Gastroesophageal sphincter (tissue), 4 donors: ENCODE measurements around the gene SLC43A2. TPM values are rescaled to one million over a fixed set of nuclear protein-coding genes. Genes with fewer than 3 reads are reported as not detected.

Experiments
- ATAC-seq: fragments of 150-250 bp; one replicate; pipeline ENCODE4 v1.9.1; 2016; ENCODE audit warnings: mild to moderate bottlenecking, moderate library complexity
- H3K27ac ChIP-seq, 4 donors: fragments of 200-600 bp; sonication (generic) in 3 of 4; 1 replicate in 3 of 4; 2 replicates in 1 of 4; pipeline ENCODE4 v1.5.1; 2016 to 2019
- H3K27me3 ChIP-seq: fragments of 200-600 bp; sonication (generic); one replicate; pipeline ENCODE4 v1.5.1; 2019
- H3K36me3 ChIP-seq, 2 donors: fragments of 200-600 bp; sonication (generic); one replicate each; pipeline ENCODE4 v1.5.1; 2019; ENCODE audit warnings: control low read depth in 1 of 2
- H3K4me1 ChIP-seq, 3 donors: fragments of 200-600 bp; sonication (generic); 1 replicate in 2 of 3; 2 replicates in 1 of 3; pipeline ENCODE4 v1.5.1; 2016 to 2019; ENCODE audit warnings: control low read depth in 2 of 3
- H3K4me3 ChIP-seq, 2 donors: fragments of 200-600 bp; sonication (generic); one replicate each; pipeline ENCODE4 v1.5.1; 2019; ENCODE audit warnings: mild to moderate bottlenecking in 1 of 2, moderate library complexity in 1 of 2
- H3K9me3 ChIP-seq, 3 donors: fragments of 200-600 bp; sonication (generic); one replicate each; pipeline ENCODE4 v1.5.1; 2017 to 2019; ENCODE audit warnings: control low read depth in 2 of 3
- CTCF ChIP-seq, 4 experiments: fragments of 200-600 bp in 2 of 4; fragments of 450-650 bp in 2 of 4; sonication (generic) in 1 of 4; IDR thresholded peaks; one replicate each; pipeline ENCODE4 v1.5.1; 2017 to 2019; ENCODE audit warnings: antibody characterized with exemption in 4 of 4, mild to moderate bottlenecking in 2 of 4, moderate library complexity in 2 of 4
- EP300 ChIP-seq: sonication (generic); formaldehyde crosslinking; IDR thresholded peaks from one replicate; pipeline ENCODE4 v1.6.1; 2017; ENCODE audit warnings: antibody characterized with exemption, mild to moderate bottlenecking
- POLR2A ChIP-seq, 2 donors: fragments of 450-650 bp; IDR thresholded peaks; one replicate each; pipeline ENCODE4 v1.6.1; 2017; ENCODE audit warnings: antibody characterized with exemption in 2 of 2, mild to moderate bottlenecking in 2 of 2, moderate library complexity in 1 of 2
- POLR2AphosphoS5 ChIP-seq: sonication (generic); formaldehyde crosslinking; IDR thresholded peaks from one replicate; pipeline ENCODE4 v1.6.1; 2017; ENCODE audit warnings: antibody characterized with exemption
- WGBS, 2 donors: methylation state at CpG; one replicate each; pipeline ENCODE4 v1.1.5; 2018; ENCODE audit warnings: low coverage in 1 of 2; 5-methylcytosine and 5-hydroxymethylcytosine counted together
- total RNA-seq, 4 donors: library from RNA; depleted of rRNA; stranded (reverse); fragments of >200 nt; gene quantifications; one replicate each; pipeline ENCODE4 v1.1.0, GENCODE V29; 2016

Gene SLC43A2
- total RNA-seq, 4 donors from 2014 or later: 6.4 to 16.8 (median 10.4) TPM

DNA sequence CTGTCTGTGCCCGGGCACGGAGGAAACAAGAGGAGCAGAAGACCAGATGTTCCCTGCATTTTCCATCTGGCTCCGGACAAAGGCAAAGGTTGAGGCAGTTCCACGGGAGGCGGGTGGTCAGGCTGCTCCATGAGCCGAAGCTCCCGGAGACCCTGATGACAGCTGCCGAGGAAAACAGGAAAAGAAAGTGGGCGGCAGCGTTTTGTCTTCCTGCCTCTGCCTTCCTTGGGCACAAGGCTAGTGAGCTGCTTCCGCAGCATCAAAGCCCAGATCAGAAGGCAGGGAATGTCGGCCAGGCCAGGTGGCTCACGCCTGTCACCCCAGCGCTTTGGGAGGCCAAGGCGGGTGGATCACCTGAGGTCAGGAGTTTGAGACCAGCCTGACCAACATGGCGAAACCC, 16.2 kb downstream of the SLC43A2 start:
- no peak overlapping the region for H3K4me3 ChIP-seq
- TF ChIP-seq EP300: no peak
- TF ChIP-seq POLR2A (IDR thresholded peaks at IDR 0.05): no peak
- no peak for TF ChIP-seq CTCF (IDR thresholded peaks at IDR 0.05)
- no peak for TF ChIP-seq POLR2AphosphoS5
- no peaks in the 10 kb centered on the region for H3K27me3 ChIP-seq
- no peaks in the 10 kb centered on the region for H3K4me1 ChIP-seq
- peak overlapping the region in 2 of 4 donors; percentile 4 to 42 for H3K27ac ChIP-seq
- WGBS, 2 donors: 76% methylated on average over 6 of the region's 16 CpGs; no CpG with 5 or more reads in 1 of the 2 donors
- H3K9me3 ChIP-seq: no peaks in the 10 kb centered on the region
- peaks cover 0 to 45% of the 10 kb centered on the region in 2 donors for H3K36me3 ChIP-seq
- no peak for ATAC-seq

DNA sequence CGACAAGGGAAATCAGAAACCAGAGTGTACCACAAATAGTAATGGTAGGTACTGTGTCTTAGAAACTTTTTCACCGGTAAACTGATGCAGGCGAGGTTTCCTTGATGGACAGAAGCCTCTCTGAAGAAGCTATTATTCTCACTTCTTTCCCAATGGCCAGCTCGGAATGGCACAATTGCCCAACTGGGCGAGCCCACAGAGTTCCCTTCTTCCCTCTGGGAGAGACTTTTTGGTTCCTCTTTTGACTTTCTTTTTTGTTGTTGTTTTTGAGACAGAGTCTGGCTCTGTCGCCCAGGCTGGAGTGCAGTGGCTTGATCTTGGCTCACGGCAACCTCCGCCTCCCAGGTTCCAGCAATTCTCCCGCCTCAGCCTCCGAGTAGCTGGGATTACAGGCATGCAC, 16.9 kb downstream of the SLC43A2 start:
- 73 to 91% methylated on average over 6 to 10 of the region's 10 CpGs for WGBS, 2 donors
- no peaks in the 10 kb centered on the region for H3K27me3 ChIP-seq
- H3K4me3 ChIP-seq: no peak overlapping the region
- H3K27ac ChIP-seq: peak overlapping the region in 1 of 4 donors; percentile 42
- ATAC-seq: peak; percentile 38
- peaks cover 0 to 43% of the 10 kb centered on the region in 2 donors for H3K36me3 ChIP-seq
- H3K4me1 ChIP-seq: peaks cover 0 to 1% (median 0%) of the 10 kb centered on the region in 3 donors
- H3K9me3 ChIP-seq: no peaks in the 10 kb centered on the region
- TF ChIP-seq EP300 (no peak), CTCF (IDR thresholded peaks at IDR 0.05) (no peak), POLR2AphosphoS5 (no peak), POLR2A (IDR thresholded peaks at IDR 0.05) (no peak)

DNA sequence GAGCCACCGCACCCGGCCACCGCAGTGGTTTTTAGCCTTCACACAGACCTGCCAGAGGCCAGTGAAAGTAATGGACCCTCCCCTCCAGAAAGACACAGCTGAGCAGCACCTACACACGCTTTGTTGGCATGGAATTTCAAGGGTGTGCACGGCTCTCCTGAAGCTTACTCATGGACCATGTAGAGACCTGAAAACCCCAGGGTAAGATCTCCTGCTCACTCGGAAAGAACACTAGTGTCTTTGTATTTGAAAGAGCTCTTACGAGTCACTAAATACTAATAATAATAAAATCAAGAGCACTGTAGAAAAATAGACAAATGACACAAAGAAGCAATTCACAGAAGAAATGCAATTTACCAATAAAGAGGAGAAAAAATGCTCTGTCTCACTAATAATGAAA, 20.0 kb downstream of the SLC43A2 start:
- WGBS, 2 donors: 80 to 81% methylated on average over 1 to 5 of the region's 7 CpGs
- peaks cover 0 to 23% of the 10 kb centered on the region in 2 donors for H3K36me3 ChIP-seq
- no peak overlapping the region for H3K4me3 ChIP-seq
- no peak overlapping the region for H3K27ac ChIP-seq
- no peak for ATAC-seq
- no peak for TF ChIP-seq POLR2A (IDR thresholded peaks at IDR 0.05)
- no peak for TF ChIP-seq POLR2AphosphoS5
- no peak for TF ChIP-seq CTCF (IDR thresholded peaks at IDR 0.05)
- no peak for TF ChIP-seq EP300
- no peaks in the 10 kb centered on the region for H3K27me3 ChIP-seq
- peaks cover 0 to 5% (median 0%) of the 10 kb centered on the region in 3 donors for H3K4me1 ChIP-seq
- H3K9me3 ChIP-seq: no peaks in the 10 kb centered on the region

DNA sequence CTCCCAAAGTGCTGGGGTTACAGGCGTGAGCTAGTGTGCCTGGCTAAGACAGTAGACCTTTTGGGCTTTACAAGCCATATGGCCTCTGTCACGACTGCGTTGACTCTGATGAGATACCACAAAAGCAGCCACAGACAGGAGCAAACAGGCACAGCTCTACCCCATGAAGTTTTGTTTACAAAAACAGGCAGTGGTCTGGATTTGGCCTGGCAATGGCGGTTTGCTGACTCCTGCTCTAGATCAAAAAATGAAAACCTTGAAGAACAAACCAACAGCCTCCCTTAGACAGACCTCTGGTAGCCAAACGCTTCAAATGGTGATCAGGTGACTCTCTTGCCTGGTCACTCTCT, 20.7 kb downstream of the SLC43A2 start:
- WGBS, 2 donors: 60% methylated on average over 4 of the region's 5 CpGs; no CpG with 5 or more reads in 1 of the 2 donors
- peaks cover 0 to 16% of the 10 kb centered on the region in 2 donors for H3K36me3 ChIP-seq
- ATAC-seq: no peak
- peaks cover 0 to 5% (median 0%) of the 10 kb centered on the region in 3 donors for H3K4me1 ChIP-seq
- no peak for TF ChIP-seq EP300
- no peak for TF ChIP-seq CTCF (IDR thresholded peaks at IDR 0.05)
- TF ChIP-seq POLR2AphosphoS5: no peak
- no peak for TF ChIP-seq POLR2A (IDR thresholded peaks at IDR 0.05)
- no peak overlapping the region for H3K4me3 ChIP-seq
- H3K27ac ChIP-seq: peak overlapping the region in 3 of 4 donors; percentile 8 to 66 (median 49)
- no peaks in the 10 kb centered on the region for H3K27me3 ChIP-seq
- H3K9me3 ChIP-seq: no peaks in the 10 kb centered on the region

DNA sequence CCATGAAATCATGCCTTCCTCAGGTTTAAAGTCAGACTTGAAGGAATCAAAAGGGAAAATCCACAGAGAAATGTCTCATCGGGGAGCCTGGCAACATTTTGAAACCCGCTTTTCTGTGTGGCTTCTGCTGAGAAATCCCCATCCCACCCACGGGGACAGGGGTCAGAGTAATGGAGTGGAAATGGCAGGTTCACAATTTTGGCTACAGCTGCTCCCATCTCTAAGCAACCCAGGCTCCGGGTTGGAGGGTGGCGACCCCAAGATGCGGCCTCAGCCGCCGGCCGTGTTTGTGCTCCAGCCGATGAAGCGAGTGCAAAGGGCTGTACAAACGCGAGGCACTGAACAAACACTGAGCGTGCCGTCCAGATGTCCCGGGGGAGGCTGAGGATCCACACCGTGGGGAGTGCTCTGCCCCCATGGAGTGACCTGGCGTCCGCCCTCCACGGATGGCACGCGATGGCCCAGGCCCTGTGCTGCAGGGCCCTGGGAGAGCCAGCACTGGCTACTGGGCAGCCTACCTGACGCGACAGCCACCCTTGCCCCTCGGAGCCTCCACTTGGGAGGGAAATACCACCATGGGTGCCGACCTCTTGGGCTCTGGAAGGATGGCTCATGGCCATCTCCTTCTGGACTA, 22.2 kb downstream of the SLC43A2 start:
- WGBS, 2 donors: no CpG with 5 or more reads among the region's 26 CpGs
- no peak overlapping the region for H3K4me3 ChIP-seq
- H3K36me3 ChIP-seq: peaks cover 0 to 1% of the 10 kb centered on the region in 2 donors
- peak overlapping the region in 3 of 4 donors; percentile 49 to 66 (median 54) for H3K27ac ChIP-seq
- no peak for ATAC-seq
- no peaks in the 10 kb centered on the region for H3K9me3 ChIP-seq
- H3K4me1 ChIP-seq: peaks cover 0 to 5% (median 0%) of the 10 kb centered on the region in 3 donors
- TF ChIP-seq POLR2A (IDR thresholded peaks at IDR 0.05) (no peak), CTCF (IDR thresholded peaks at IDR 0.05) (no peak), POLR2AphosphoS5 (no peak), EP300 (no peak)
- no peaks in the 10 kb centered on the region for H3K27me3 ChIP-seq
